A549 (cell line): ENCODE results near the gene PRR23E. TPM values are rescaled to one million over a fixed set of nuclear protein-coding genes. Genes with fewer than 3 reads are reported as not detected.

Experiments
- ATAC-seq, 2 experiments: fragments of 200-7000 bp in 1 of 2; fragments of >200 bp in 1 of 2; cut with Nextera tagmentation in 1 of 2; cut with Tn5 transposase in 1 of 2; 3 replicates each; pipeline versions ENCODE4 v1.8.0 to v1.9.1; 2018 to 2020; ENCODE audit warnings: mild to moderate bottlenecking in 1 of 2, moderate library complexity in 1 of 2
- CTCF ChIA-PET: fragments of 300-600 bp; sonication (Branson Sonifier 250); formaldehyde crosslinking; extraction: SDS; loops from one replicate; lab custom pipeline; 2021; ENCODE audit warnings: antibody characterized with exemption, inconsistent platforms; lab: Yijun Ruan, JAX
- POLR2A ChIA-PET: fragments of 350-600 bp; formaldehyde crosslinking; extraction: SDS; loops from one replicate; lab custom pipeline; 2021; ENCODE audit warnings: antibody characterized with exemption, inconsistent platforms; lab: Yijun Ruan, JAX
- DNase-seq, 2 experiments: peaks; one replicate each; pipeline versions ENCODE4 v3.0.0 to v3.0.0-alpha.2; 2011 to 2016; ENCODE audit warnings: low read depth in 1 of 2, low spot score in 1 of 2
- FAIRE-seq: peaks from 2 replicates; lab custom pipeline; 2011; peaks lifted over from hg19 to GRCh38; lab: Jason Lieb, UNC
- H3K27ac ChIP-seq, 2 experiments: fragments of >200 bp; sonication (Bioruptor Twin); formaldehyde crosslinking; 3 replicates each; pipeline ENCODE4 v1.5.1; 2016 to 2017
- H3K4me1 ChIP-seq: fragments of >200 bp; sonication (Bioruptor Twin); formaldehyde crosslinking; 3 replicates; pipeline ENCODE4 v1.6.1; 2016
- H3K4me2 ChIP-seq: fragments of >200 bp; sonication (Bioruptor Twin); formaldehyde crosslinking; 3 replicates; pipeline ENCODE4 v1.6.1; 2016
- H3K4me3 ChIP-seq: fragments of >200 bp; sonication (Bioruptor Twin); formaldehyde crosslinking; 3 replicates; pipeline ENCODE4 v1.5.1; 2016
- H3K9me3 ChIP-seq: fragments of >200 bp; sonication (Bioruptor Twin); formaldehyde crosslinking; 3 replicates; pipeline ENCODE4 v1.6.1; 2016
- BHLHE40 ChIP-seq: IDR thresholded peaks from 2 replicates; pipeline ENCODE4 v1.6.1; 2012; ENCODE audit warnings: low read depth, low read length, inconsistent platforms
- EHF ChIP-seq: fragments of 250-450 bp; sonication (Bioruptor Pico); IDR thresholded peaks from 2 replicates; pipeline ENCODE4 v1.5.0; 2020; ENCODE audit warnings: mild to moderate bottlenecking
- EHMT2 ChIP-seq: fragments of 200-600 bp; sonication (generic); IDR thresholded peaks from 2 replicates; pipeline ENCODE4 v1.6.1; 2016; ENCODE audit warnings: antibody characterized with exemption, low read depth, mild to moderate bottlenecking, moderate library complexity
- ESRRA ChIP-seq: fragments of 150-350 bp; IDR thresholded peaks from 2 replicates; pipeline ENCODE4 v1.6.1; 2014; ENCODE audit warnings: mild to moderate bottlenecking, low read length, borderline replicate concordance
- FOSB ChIP-seq: fragments of 250-450 bp; sonication (Bioruptor Pico); IDR thresholded peaks from 2 replicates; pipeline ENCODE4 v1.5.0; 2020; ENCODE audit warnings: mild to moderate bottlenecking, moderate library complexity
- FOXS1 ChIP-seq: fragments of 250-450 bp; sonication (Bioruptor Pico); IDR thresholded peaks from 2 replicates; pipeline ENCODE4 v1.5.0; 2020; ENCODE audit warnings: mild to moderate bottlenecking, moderate library complexity
- HDAC2 ChIP-seq: fragments of 200-600 bp; sonication (generic); IDR thresholded peaks from 2 replicates; pipeline ENCODE4 v1.6.1; 2016
- HES2 ChIP-seq: fragments of >200 bp; sonication (Bioruptor Twin); formaldehyde crosslinking; IDR thresholded peaks from 2 replicates; pipeline ENCODE4 v1.6.1; 2016
- HMGXB4 ChIP-seq: fragments of 250-450 bp; sonication (Bioruptor Pico); IDR thresholded peaks from 2 replicates; pipeline ENCODE4 v1.5.0; 2021; ENCODE audit warnings: mild to moderate bottlenecking, moderate library complexity, borderline replicate concordance
- HOXB13 ChIP-seq: fragments of 250-450 bp; sonication (Bioruptor Pico); IDR thresholded peaks from 2 replicates; pipeline ENCODE4 v1.5.0; 2020; ENCODE audit warnings: low read depth, mild to moderate bottlenecking, moderate library complexity
- JUN ChIP-seq, 2 experiments: fragments of >200 bp; sonication (Bioruptor Twin); formaldehyde crosslinking; IDR thresholded peaks; 2 replicates in 1 of 2; 3 replicates in 1 of 2; pipeline ENCODE4 v1.6.1; 2016 to 2017
- KDM1A ChIP-seq: fragments of 200-600 bp; sonication (generic); IDR thresholded peaks from 2 replicates; pipeline ENCODE4 v1.6.1; 2016; ENCODE audit warnings: low read depth, mild to moderate bottlenecking
- KDM5A ChIP-seq: fragments of 200-600 bp; sonication (generic); IDR thresholded peaks from 2 replicates; pipeline ENCODE4 v1.6.1; 2016; ENCODE audit warnings: antibody characterized with exemption, mild to moderate bottlenecking
- MYC ChIP-seq: IDR thresholded peaks from 2 replicates; pipeline ENCODE4 v1.6.1; 2012; ENCODE audit warnings: mild to moderate bottlenecking, inconsistent platforms, low read length, improper control_type of control experiment, borderline replicate concordance
- NPAS2 ChIP-seq: fragments of 250-450 bp; sonication (Bioruptor Pico); IDR thresholded peaks from 2 replicates; pipeline ENCODE4 v1.8.0; 2022; ENCODE audit warnings: mild to moderate bottlenecking, moderate library complexity, borderline replicate concordance
- PHF8 ChIP-seq: fragments of 200-600 bp; sonication (generic); IDR thresholded peaks from 2 replicates; pipeline ENCODE4 v1.6.1; 2016; ENCODE audit warnings: low read depth, mild to moderate bottlenecking, antibody characterized with exemption, moderate library complexity, borderline replicate concordance
- POLR2A ChIP-seq: IDR thresholded peaks from 2 replicates; pipeline ENCODE4 v1.6.1; 2012; ENCODE audit warnings: mild to moderate bottlenecking, low read length
- RFX5 ChIP-seq: fragments of 450-650 bp; IDR thresholded peaks from 2 replicates; pipeline ENCODE4 v1.7.1; 2014; ENCODE audit warnings: antibody characterized with exemption, mild to moderate bottlenecking, moderate library complexity
- RNF2 ChIP-seq: fragments of 200-600 bp; sonication (generic); IDR thresholded peaks from 2 replicates; pipeline ENCODE4 v1.6.1; 2016; ENCODE audit warnings: low read depth, mild to moderate bottlenecking, antibody characterized with exemption, moderate library complexity, borderline replicate concordance
- SMC3 ChIP-seq: fragments of >200 bp; sonication (Bioruptor Twin); formaldehyde crosslinking; IDR thresholded peaks from 3 replicates; pipeline ENCODE4 v1.6.1; 2018; ENCODE audit warnings: inconsistent platforms
- USF2 ChIP-seq: fragments of 450-650 bp; IDR thresholded peaks from 2 replicates; pipeline ENCODE4 v1.6.1; 2014; ENCODE audit warnings: antibody characterized with exemption
- ZFP36 ChIP-seq: fragments of 450-650 bp; IDR thresholded peaks from 2 replicates; pipeline ENCODE4 v1.6.1; 2014; ENCODE audit warnings: borderline replicate concordance; ENCODE audit not compliant: partially characterized antibody
- ZNF302 ChIP-seq: fragments of 250-450 bp; sonication (Bioruptor Pico); IDR thresholded peaks from 2 replicates; pipeline ENCODE4 v1.9.0; 2021; ENCODE audit warnings: inconsistent platforms, mild to moderate bottlenecking, moderate library complexity
- WGBS: methylation state at CpG from one replicate; pipeline ENCODE4 v1.1.6; 2017; ENCODE audit errors: missing lambda C conversion rate; 5-methylcytosine and 5-hydroxymethylcytosine counted together
- polyA plus RNA-seq, 4 experiments: library from polyadenylated mRNA; depleted of rRNA in 3 of 4; stranded (reverse); fragments of >200 nt; fragmentation: RNase III in 1 of 4; extraction: RNeasy Plus Mini Kit Qiagen cat#74134 plus additional on column Dnase treatment in 1 of 4; gene quantifications; 2 replicates in 3 of 4; 3 replicates in 1 of 4; pipeline ENCODE4 v1.2.3, GENCODE V29; 2011 to 2017
- TF ChIP-seq, protein P1 (sequence below): IDR thresholded peaks from 2 replicates; pipeline ENCODE4 v1.6.1; 2012
- TF ChIP-seq, protein P2 (sequence below): IDR thresholded peaks from 2 replicates; pipeline ENCODE4 v1.6.1; 2012; ENCODE audit warnings: low read depth, borderline replicate concordance
- TF ChIP-seq, protein P3 (sequence below): IDR thresholded peaks from 2 replicates; pipeline ENCODE4 v1.6.1; 2012

PRR23E gene
- polyA plus RNA-seq, 2 of the 4 experiments (the other 2 are of a cell fraction), result not detected

DNA sequence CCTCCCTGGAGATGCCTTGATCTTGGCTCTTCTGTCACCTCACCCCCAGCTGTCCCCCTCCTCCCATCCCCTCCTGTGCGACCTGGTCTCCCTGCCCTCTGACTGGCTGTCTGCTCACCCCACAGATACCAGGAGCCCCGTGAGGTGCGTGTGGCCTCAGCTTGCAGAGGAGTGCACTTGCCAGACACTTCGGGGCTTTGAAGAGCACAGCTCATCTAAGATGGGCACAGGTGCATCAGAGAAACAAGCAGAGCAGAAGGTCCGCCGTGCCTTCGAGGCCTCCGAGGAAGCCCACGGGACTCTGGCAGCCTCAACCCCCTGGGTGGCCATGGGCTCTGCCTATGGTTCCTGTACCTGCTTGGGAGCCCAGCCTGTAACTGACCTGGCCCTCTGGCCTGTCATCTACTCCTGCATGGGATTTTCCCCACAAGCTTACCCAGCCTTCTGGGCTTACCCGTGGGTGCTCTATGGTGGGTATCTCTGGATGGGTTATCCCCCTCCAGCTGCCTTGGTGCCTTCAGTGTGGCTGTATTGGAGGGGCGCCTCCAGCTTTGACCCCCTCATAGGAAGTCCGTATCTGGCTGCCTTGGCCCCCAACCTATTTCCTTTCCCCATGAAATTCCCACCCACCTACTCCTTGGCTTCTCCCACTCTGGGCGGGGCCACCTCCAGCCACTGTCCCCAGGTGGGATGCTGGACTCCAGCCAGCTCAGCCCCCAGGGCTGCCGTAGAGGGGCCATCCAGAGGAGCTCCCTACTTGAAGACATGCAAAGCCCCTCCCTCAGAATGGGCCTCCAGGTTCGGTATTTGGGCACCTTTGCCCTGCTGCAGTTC lies 3.8 kb downstream of the PRR23E start:
- Histone ChIP-seq H3K9me3 (peaks cover 3% of the 10 kb centered on the region; the same call in 1 of the 3 replicates), H3K4me2 (no peak overlapping the region)
- ATAC-seq (no peak), DNase-seq (no peak)
- TF ChIP-seq ZFP36, result no peak
- TF ChIP-seq, protein P1, sequence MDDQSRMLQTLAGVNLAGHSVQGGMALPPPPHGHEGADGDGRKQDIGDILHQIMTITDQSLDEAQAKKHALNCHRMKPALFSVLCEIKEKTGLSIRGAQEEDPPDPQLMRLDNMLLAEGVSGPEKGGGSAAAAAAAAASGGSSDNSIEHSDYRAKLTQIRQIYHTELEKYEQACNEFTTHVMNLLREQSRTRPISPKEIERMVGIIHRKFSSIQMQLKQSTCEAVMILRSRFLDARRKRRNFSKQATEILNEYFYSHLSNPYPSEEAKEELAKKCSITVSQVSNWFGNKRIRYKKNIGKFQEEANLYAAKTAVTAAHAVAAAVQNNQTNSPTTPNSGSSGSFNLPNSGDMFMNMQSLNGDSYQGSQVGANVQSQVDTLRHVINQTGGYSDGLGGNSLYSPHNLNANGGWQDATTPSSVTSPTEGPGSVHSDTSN, result no peak
- TF ChIP-seq, all 56 proteins: peak for 0
- ChIA-PET POLR2A (no interaction called here), CTCF (interaction anchor here (1.6 kb wide), 1 partner anchor 19 kb away, joined by 3 read pairs; no protein-coding TSS in a partner anchor)
- no peak overlapping the region for H3K27ac ChIP-seq
- WGBS, result 44% methylated on average over 4 of the region's 15 CpGs
- H3K4me3 ChIP-seq, result no peak overlapping the region
- H3K4me1 ChIP-seq, result no peaks in the 10 kb centered on the region
- no peak for FAIRE-seq

DNA sequence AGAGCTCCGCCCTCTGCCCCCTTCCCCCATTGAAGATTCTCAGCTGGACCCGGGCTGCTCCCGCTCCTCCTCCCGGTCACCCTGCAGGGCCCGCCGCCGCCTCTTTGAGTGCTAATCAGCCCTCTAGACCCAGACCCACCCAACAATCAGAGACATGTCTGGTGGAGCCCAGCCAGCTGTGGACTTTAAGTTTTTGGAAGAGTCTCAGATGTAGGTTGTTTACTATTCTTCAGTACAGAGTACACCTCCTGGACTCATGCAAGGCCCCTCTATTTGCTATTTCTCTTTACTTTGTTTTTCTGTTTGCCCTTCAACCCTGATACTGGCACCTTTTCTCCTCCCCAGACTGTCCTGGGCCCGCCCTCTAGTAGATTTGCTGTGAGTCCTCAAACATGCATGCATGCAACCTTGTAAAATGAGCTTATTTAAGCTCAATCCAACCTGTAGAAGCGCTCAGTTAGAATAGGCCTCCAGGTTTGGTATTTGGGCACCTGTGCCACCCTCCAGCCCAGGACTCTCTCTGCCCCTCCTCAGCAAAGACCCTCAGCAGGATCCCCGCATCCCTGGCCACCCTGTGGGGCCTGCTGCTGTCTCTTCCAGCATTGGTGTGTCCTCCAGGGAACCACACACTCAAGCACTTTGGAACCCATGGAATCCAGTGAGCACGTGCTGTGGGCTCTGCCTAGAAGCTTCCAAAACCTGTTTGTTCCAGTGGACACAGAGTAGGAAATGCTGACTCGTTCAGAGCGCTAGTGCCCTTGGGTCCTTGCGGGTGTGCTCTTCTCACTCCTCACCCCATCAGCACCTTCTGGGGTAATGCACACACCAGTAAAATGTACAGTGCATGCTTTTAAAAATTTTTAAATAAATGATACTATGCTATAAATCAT lies 4.6 kb downstream of the PRR23E start:
- Histone ChIP-seq H3K4me2 (no peak overlapping the region), H3K4me1 (no peaks in the 10 kb centered on the region), H3K9me3 (0 out of 3 replicates have a peak, but pooled peaks cover 4% of the 10 kb centered on the region), H3K27ac (no peak overlapping the region), H3K4me3 (no peak overlapping the region)
- DNase-seq (no peak), FAIRE-seq (no peak), ATAC-seq (no peak)
- TF ChIP-seq SMC3, result no peak
- no peak for TF ChIP-seq HES2
- TF ChIP-seq, protein P2, sequence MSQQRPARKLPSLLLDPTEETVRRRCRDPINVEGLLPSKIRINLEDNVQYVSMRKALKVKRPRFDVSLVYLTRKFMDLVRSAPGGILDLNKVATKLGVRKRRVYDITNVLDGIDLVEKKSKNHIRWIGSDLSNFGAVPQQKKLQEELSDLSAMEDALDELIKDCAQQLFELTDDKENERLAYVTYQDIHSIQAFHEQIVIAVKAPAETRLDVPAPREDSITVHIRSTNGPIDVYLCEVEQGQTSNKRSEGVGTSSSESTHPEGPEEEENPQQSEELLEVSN, result no peak
- no peak for TF ChIP-seq USF2
- TF ChIP-seq ZFP36, result no peak
- no peak for TF ChIP-seq HOXB13
- no peak for TF ChIP-seq KDM5A
- no peak for TF ChIP-seq POLR2A
- TF ChIP-seq RNF2, result no peak
- no peak for TF ChIP-seq JUN (IDR thresholded peaks at IDR 0.05)
- TF ChIP-seq ZNF302, result no peak
- TF ChIP-seq PHF8, result no peak
- TF ChIP-seq KDM1A, result no peak
- no peak for TF ChIP-seq ESRRA
- no peak for TF ChIP-seq HDAC2
- no peak for TF ChIP-seq RFX5
- POLR2A ChIA-PET, result no interaction called here
- CTCF ChIA-PET, result no interaction called here
- 58% methylated on average over 12 of the region's 14 CpGs for WGBS

- Histone ChIP-seq H3K4me3 (no peak overlapping the region), H3K4me1 (no peaks in the 10 kb centered on the region), H3K27ac (no peak overlapping the region), H3K4me2 (no peak overlapping the region), H3K9me3 (0 out of 3 replicates have a peak, but pooled peaks cover 4% of the 10 kb centered on the region)
- FAIRE-seq, result no peak
- ATAC-seq, result no peak
- ChIA-PET POLR2A (no interaction called here), CTCF (no interaction called here)
- DNase-seq, result no peak
- 14% methylated on average over 6 of the region's 6 CpGs for WGBS
- TF ChIP-seq FOXS1 (CRISPR knock-in tag) (no peak), NPAS2 (CRISPR knock-in tag) (no peak), MYC (no peak), HMGXB4 (CRISPR knock-in tag) (no peak), FOSB (CRISPR knock-in tag) (no peak), BHLHE40 (no peak), EHF (CRISPR knock-in tag) (no peak), ZFP36 (no peak), EHMT2 (no peak)
- TF ChIP-seq, protein P2, result no peak
- TF ChIP-seq, protein P3, sequence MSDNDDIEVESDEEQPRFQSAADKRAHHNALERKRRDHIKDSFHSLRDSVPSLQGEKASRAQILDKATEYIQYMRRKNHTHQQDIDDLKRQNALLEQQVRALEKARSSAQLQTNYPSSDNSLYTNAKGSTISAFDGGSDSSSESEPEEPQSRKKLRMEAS, result no peak
Observed at GRCh38 chr3:127200086-127200691, 7.3 kb downstream of the PRR23E start.
